Endodermal cell (in vitro differentiated cells): Measurements from ENCODE around the gene TLCD3B. TPM values are rescaled to one million over a fixed set of nuclear protein-coding genes. Genes with fewer than 3 reads are reported as not detected.
"Not testable (repeated sequence)": the region's sequence is repeated elsewhere in the genome, so short reads cannot be mapped to it uniquely, and the experiment has no call there.

ENCODE experiments used
- DNase-seq: peaks from one replicate; pipeline ENCODE4 v3.0.0-alpha.2; 2017
- H3K27ac ChIP-seq: 2 replicates; pipeline ENCODE4 v1.5.1; 2013; ENCODE audit warnings: mild to moderate bottlenecking, low read depth, low read length, moderate library complexity
- H3K27me3 ChIP-seq: 2 replicates; pipeline ENCODE4 v1.6.1; 2013; ENCODE audit warnings: mild to moderate bottlenecking, low read length, moderate library complexity; ENCODE audit not compliant: insufficient read depth, control insufficient read depth, poor library complexity, severe bottlenecking
- H3K36me3 ChIP-seq: 2 replicates; pipeline ENCODE4 v1.7.0; 2013; ENCODE audit warnings: mild to moderate bottlenecking, low read length, moderate library complexity; ENCODE audit not compliant: control insufficient read depth, insufficient read depth
- H3K4me1 ChIP-seq: one replicate; pipeline ENCODE4 v1.7.0; 2013; ENCODE audit warnings: low read length; ENCODE audit not compliant: control insufficient read depth, insufficient read depth
- H3K4me3 ChIP-seq: 2 replicates; pipeline ENCODE4 v1.5.1; 2013; ENCODE audit warnings: mild to moderate bottlenecking, low read length, moderate library complexity
- H3K9ac ChIP-seq: 2 replicates; pipeline ENCODE4 v1.6.1; 2013; ENCODE audit warnings: mild to moderate bottlenecking, low read length, moderate library complexity; ENCODE audit not compliant: poor library complexity, severe bottlenecking; ENCODE audit errors: extremely low read depth
- H3K9me3 ChIP-seq: 2 replicates; pipeline ENCODE4 v1.6.1; 2013; ENCODE audit warnings: mild to moderate bottlenecking, low read length, moderate library complexity; ENCODE audit not compliant: control insufficient read depth
- H3K27ac Mint-ChIP-seq: 2 replicates; pipeline ENCODE4 v1.8.0; 2020; ENCODE audit warnings: mixed read lengths
- H3K27me3 Mint-ChIP-seq: 2 replicates; pipeline ENCODE4 v1.8.0; 2021; ENCODE audit warnings: mild to moderate bottlenecking, mixed read lengths; ENCODE audit not compliant: insufficient read depth
- H3K36me3 Mint-ChIP-seq: 2 replicates; pipeline ENCODE4 v1.8.0; 2020; ENCODE audit warnings: low read depth, mixed read lengths
- H3K4me1 Mint-ChIP-seq: 2 replicates; pipeline ENCODE4 v1.8.0; 2020; ENCODE audit warnings: mixed read lengths
- H3K4me3 Mint-ChIP-seq: 2 replicates; pipeline ENCODE4 v1.8.0; 2020; ENCODE audit warnings: mild to moderate bottlenecking, moderate library complexity, mixed read lengths
- H3K9me3 Mint-ChIP-seq: 2 replicates; pipeline ENCODE4 v1.8.0; 2020; ENCODE audit warnings: mild to moderate bottlenecking, mixed read lengths
- WGBS, 2 experiments: methylation state at CpG; one replicate each; pipeline versions ENCODE4 v1.1.5 to v1.1.7; 2013; ENCODE audit warnings: missing lambda C conversion rate in 2 of 2, mixed read lengths in 1 of 2; ENCODE audit not compliant: insufficient coverage in 1 of 2, insufficient read length in 1 of 2; 5-methylcytosine and 5-hydroxymethylcytosine counted together
- total RNA-seq, 2 donors: library from RNA; stranded (reverse); fragmentation: NEBNext Ultra II Directional in 1 of 2; extraction: Animal tissue kit (Norgen Biotek cat#: 25700) in 1 of 2; gene quantifications; 2 replicates in 1 of 2; 3 replicates in 1 of 2; pipeline ENCODE4 v1.2.1, GENCODE V29; 2021
- TF ChIP-seq, protein P1 (sequence below): fragments of 200-600 bp; sonication (generic); conservative IDR thresholded peaks from 2 replicates; pipeline ENCODE4 v1.5.0; 2021; ENCODE audit warnings: antibody characterized with exemption, mild to moderate bottlenecking

The TLCD3B gene
- total RNA-seq, 2 donors from 2014 or later = 3.3 to 3.5 TPM

DNA sequence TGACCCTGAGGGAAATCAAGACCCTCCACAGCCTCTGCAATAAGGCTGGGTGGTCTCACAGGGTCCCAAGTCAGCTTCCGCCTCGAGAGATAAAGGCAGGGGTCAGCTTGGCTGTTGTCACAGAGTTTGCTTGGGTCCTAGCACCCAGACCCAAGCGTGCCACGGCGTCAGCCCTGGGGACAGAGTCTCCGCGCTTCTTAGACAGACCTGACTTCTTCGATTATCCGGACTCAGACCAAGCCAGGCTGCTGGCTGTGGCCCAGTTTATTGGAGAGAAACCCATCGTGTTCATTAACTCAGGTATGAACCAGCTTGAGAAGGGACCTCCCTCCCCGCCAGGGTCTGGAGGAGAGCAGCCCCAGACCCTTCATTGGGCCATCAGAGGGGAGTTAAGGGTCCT lies 7.5 kb downstream of the TLCD3B start:
- 90 to 95% methylated on average over 8 to 11 of the region's 11 CpGs for WGBS, 2 experiments
- H3K27ac Mint-ChIP-seq = no peak overlapping the region

DNA sequence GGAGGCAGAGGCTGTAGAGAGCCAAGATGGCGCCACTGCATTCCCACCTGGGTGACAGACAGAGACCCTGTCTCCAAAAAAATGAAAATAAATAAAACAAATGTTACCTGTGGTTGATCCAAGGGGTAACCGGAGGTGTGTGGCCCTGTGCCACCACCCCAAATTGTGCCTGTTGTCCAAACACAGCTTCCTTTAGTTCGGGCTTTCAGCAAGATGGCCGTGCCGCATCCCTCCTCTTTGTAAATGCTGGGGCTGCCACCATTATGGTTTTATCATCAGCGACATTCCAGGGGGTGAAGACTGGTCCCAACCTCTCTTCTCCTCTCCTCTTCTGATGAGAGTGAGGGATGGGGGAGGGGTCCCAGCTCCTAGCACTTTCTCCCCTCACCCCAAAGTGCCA lies 8.2 kb downstream of the TLCD3B start, which contains the start of gene C16orf92:
C16orf92 (plus strand) TSS at position 312 of the 400 bp plus-strand sequence. CDS start 143 bp downstream, outside the sequence.
- Mint-ChIP-seq H3K4me3 (no peak within 1 kb of the TSS), H3K4me1 (no peaks in the 10 kb centered on the region), H3K9me3 (no peaks in the 10 kb centered on the region), H3K27me3 (peaks cover 8% of the 10 kb centered on the region), H3K27ac (no peak within 1 kb of the TSS), H3K36me3 (no peaks in the 10 kb centered on the region)
- no peaks in the 10 kb centered on the region for H3K4me1 ChIP-seq
- H3K27ac ChIP-seq = no peak within 1 kb of the TSS
- H3K9me3 ChIP-seq = no peaks in the 10 kb centered on the region
- no peaks in the 10 kb centered on the region for H3K36me3 ChIP-seq
- no peaks in the 10 kb centered on the region for H3K27me3 ChIP-seq
- no peak within 1 kb of the TSS for H3K9ac ChIP-seq
- DNase-seq = no peak
- H3K4me3 ChIP-seq = no peak within 1 kb of the TSS
- WGBS, 2 experiments = 92 to 93% methylated on average over 2 to 6 of the region's 6 CpGs
- TF ChIP-seq, protein P1, sequence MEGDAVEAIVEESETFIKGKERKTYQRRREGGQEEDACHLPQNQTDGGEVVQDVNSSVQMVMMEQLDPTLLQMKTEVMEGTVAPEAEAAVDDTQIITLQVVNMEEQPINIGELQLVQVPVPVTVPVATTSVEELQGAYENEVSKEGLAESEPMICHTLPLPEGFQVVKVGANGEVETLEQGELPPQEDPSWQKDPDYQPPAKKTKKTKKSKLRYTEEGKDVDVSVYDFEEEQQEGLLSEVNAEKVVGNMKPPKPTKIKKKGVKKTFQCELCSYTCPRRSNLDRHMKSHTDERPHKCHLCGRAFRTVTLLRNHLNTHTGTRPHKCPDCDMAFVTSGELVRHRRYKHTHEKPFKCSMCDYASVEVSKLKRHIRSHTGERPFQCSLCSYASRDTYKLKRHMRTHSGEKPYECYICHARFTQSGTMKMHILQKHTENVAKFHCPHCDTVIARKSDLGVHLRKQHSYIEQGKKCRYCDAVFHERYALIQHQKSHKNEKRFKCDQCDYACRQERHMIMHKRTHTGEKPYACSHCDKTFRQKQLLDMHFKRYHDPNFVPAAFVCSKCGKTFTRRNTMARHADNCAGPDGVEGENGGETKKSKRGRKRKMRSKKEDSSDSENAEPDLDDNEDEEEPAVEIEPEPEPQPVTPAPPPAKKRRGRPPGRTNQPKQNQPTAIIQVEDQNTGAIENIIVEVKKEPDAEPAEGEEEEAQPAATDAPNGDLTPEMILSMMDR = no peak

More for the DNA sequence above, 7.5 kb downstream of the TLCD3B start:
- Mint-ChIP-seq H3K4me1 (no peaks in the 10 kb centered on the region), H3K36me3 (no peaks in the 10 kb centered on the region), H3K4me3 (no peak overlapping the region), H3K27me3 (peaks cover 8% of the 10 kb centered on the region), H3K9me3 (no peaks in the 10 kb centered on the region)
- no peak for DNase-seq
- TF ChIP-seq, protein P1 = no peak
- no peaks in the 10 kb centered on the region for H3K9me3 ChIP-seq
- no peak overlapping the region for H3K4me3 ChIP-seq
- no peak overlapping the region for H3K9ac ChIP-seq
- no peak overlapping the region for H3K27ac ChIP-seq
- H3K36me3 ChIP-seq = no peaks in the 10 kb centered on the region
- H3K27me3 ChIP-seq = no peaks in the 10 kb centered on the region
- no peaks in the 10 kb centered on the region for H3K4me1 ChIP-seq

DNA sequence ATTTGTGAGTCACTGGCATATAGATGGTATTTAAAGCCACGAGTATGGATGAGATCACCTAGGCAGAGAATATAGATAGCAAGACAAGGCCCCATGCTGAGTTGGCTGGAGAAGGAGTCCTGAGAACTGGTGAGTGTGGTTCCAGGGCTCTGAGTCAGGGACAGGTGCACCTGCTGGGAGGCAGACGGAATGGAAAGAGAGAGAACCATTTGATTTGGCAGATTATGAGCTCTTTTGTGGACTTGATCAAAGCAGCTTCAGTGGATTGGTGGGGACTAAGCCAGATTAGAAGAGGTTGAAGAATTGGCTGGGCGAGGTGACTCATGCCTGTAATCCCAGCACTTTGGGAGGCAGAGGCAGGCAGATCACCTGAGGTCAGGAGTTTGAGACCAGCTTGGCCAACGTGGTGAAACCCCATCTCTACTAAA lies 12.3 kb downstream of the TLCD3B start:
- 64 to 83% methylated on average over 2 to 4 of the region's 4 CpGs for WGBS, 2 experiments
- no peak overlapping the region for H3K4me3 Mint-ChIP-seq

DNA sequence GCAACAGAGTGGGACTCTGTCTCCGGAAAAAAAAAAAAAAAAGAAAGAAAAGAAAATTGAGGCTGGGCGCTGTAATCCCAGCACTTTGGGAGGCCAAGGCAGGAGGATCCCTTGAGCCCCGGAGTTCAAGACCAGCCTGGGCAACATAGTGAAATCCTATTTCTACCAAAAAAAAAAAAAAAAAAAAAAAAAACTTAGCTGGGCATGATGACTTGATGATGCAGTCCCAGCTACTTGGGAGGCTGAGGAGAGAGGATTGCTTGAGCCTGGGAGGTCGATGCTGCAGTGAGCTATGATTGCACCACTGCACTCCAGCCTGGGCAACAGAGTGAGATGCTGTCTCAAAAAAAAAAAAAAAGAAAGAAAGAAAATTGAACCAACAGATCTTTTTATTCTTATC lies 13.1 kb downstream of the TLCD3B start:
- not testable (repeated sequence) for H3K9ac ChIP-seq, H3K9me3 Mint-ChIP-seq, H3K4me1 ChIP-seq, H3K36me3 ChIP-seq, H3K27ac Mint-ChIP-seq, H3K27me3 ChIP-seq, H3K4me3 ChIP-seq, H3K4me1 Mint-ChIP-seq, H3K27me3 Mint-ChIP-seq, H3K27ac ChIP-seq, H3K9me3 ChIP-seq, H3K4me3 Mint-ChIP-seq, DNase-seq, H3K36me3 Mint-ChIP-seq
- WGBS, 2 experiments = 98 to 100% methylated on average over 1 to 2 of the region's 4 CpGs

More for the DNA sequence above, 12.3 kb downstream of the TLCD3B start:
- Mint-ChIP-seq H3K36me3 (no peaks in the 10 kb centered on the region), H3K27ac (no peak overlapping the region), H3K27me3 (peaks cover 7% of the 10 kb centered on the region), H3K9me3 (no peaks in the 10 kb centered on the region), H3K4me1 (no peaks in the 10 kb centered on the region)
- DNase-seq = no peak
- TF ChIP-seq, protein P1 = no peak
- Histone ChIP-seq H3K4me3 (no peak overlapping the region), H3K36me3 (no peaks in the 10 kb centered on the region), H3K9me3 (no peaks in the 10 kb centered on the region), H3K4me1 (no peaks in the 10 kb centered on the region), H3K27ac (no peak overlapping the region), H3K27me3 (no peaks in the 10 kb centered on the region), H3K9ac (no peak overlapping the region)
